ENCODE data around the gene APOC4. TPM values are rescaled to one million over a fixed set of nuclear protein-coding genes. Genes with fewer than 3 reads are reported as not detected.

The APOC4 gene
- total RNA-seq, 1 experiment from 2014 or later, result not detected

DNA sequence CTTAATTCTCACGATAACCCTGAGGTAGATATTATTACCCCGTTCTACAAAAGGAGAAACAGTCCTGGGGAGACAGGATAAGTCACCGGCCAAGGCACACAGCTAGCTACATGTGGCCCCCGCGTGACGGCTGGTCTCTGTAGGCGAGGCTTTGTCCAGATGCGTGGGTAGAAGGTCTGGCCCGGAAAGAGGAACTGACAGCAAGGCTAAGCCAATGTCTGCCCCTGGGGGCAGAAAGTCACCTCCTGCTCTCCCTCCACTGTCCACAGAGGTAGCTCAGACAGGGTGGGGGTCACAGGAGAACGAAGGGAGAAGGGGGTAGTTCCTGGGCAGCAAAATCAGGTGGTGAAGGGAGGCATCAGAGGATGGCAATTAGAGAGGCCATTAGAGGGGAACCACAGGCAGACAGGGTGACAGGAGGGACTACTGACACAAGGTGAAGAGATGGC, 1.8 kb downstream of the APOC4 start:
- Histone ChIP-seq H4K8ac (replicated peaks; ENCODE audit: insufficient read length, low read depth, low read length) (no peak overlapping the region), H3T11ph (ENCODE audit: low read length) (no peak overlapping the region), H2BK15ac (ENCODE audit: low read depth, low read length) (no peak overlapping the region), H4K91ac (ENCODE audit: insufficient read length, low read depth, low read length) (no peak overlapping the region), H3K4me1 (ENCODE audit: insufficient read depth, low read length) (no peaks in the 10 kb centered on the region), H3K9ac (ENCODE audit: extremely low read depth, insufficient read length, low read length) (no peak overlapping the region), H3K9me3 (ENCODE audit: control insufficient read depth, low read depth, low read length) (no peaks in the 10 kb centered on the region), H4K5ac (ENCODE audit: insufficient read length, low read depth, low read length) (no peak overlapping the region), H3K23me2 (ENCODE audit: insufficient read length, low read depth, low read length, poor library complexity, severe bottlenecking) (peaks cover 3% of the 10 kb centered on the region), H3K18ac (ENCODE audit: insufficient read length, low read depth, low read length) (no peak overlapping the region), H2AK5ac (ENCODE audit: insufficient read length, low read length) (no peak overlapping the region), H2BK20ac (ENCODE audit: low read depth, low read length, poor library complexity, severe bottlenecking) (no peak overlapping the region), H3K79me2 (ENCODE audit: insufficient read depth, low read length) (no peaks in the 10 kb centered on the region), H2BK12ac (ENCODE audit: insufficient read length, low read depth, low read length) (no peak overlapping the region), H4K20me1 (ENCODE audit: control insufficient read depth, insufficient read depth, insufficient read length) (no peaks in the 10 kb centered on the region), H3K27ac (ENCODE audit: insufficient read length, low read depth, low read length) (no peak overlapping the region), H3K4me2 (ENCODE audit: insufficient read depth, insufficient read length, low read length) (no peak overlapping the region), H3K27me3 (ENCODE audit: insufficient read depth, low read length) (no peaks in the 10 kb centered on the region), H3K4ac (ENCODE audit: low read depth, low read length) (no peak overlapping the region), H3K79me1 (ENCODE audit: insufficient read depth, low read depth, low read length, poor library complexity, severe bottlenecking) (no peaks in the 10 kb centered on the region), H2BK5ac (ENCODE audit: insufficient read length, low read length) (no peak overlapping the region), H2BK120ac (ENCODE audit: low read depth, low read length, poor library complexity, severe bottlenecking) (no peak overlapping the region), H3K23ac (ENCODE audit: insufficient read length, low read depth, low read length) (no peak overlapping the region), H2AFZ (ENCODE audit: low read length) (no peak overlapping the region), H3K56ac (ENCODE audit: insufficient read length, low read depth, low read length) (no peak overlapping the region), H3K14ac (ENCODE audit: insufficient read depth, low read length) (no peak overlapping the region)
- WGBS (ENCODE audit: extremely low coverage, insufficient read length, low lambda C conversion rate), result no CpG with 5 or more reads among the region's 10 CpGs
- TF ChIP-seq, protein P1, sequence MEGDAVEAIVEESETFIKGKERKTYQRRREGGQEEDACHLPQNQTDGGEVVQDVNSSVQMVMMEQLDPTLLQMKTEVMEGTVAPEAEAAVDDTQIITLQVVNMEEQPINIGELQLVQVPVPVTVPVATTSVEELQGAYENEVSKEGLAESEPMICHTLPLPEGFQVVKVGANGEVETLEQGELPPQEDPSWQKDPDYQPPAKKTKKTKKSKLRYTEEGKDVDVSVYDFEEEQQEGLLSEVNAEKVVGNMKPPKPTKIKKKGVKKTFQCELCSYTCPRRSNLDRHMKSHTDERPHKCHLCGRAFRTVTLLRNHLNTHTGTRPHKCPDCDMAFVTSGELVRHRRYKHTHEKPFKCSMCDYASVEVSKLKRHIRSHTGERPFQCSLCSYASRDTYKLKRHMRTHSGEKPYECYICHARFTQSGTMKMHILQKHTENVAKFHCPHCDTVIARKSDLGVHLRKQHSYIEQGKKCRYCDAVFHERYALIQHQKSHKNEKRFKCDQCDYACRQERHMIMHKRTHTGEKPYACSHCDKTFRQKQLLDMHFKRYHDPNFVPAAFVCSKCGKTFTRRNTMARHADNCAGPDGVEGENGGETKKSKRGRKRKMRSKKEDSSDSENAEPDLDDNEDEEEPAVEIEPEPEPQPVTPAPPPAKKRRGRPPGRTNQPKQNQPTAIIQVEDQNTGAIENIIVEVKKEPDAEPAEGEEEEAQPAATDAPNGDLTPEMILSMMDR (conservative IDR thresholded peaks at IDR 0.05), result no peak
- DNase-seq, result no peak
- Mint-ChIP-seq H3K4me3 (no peak overlapping the region), H3K27me3 (ENCODE audit: low read depth) (peaks cover 2% of the 10 kb centered on the region; the same call in 1 of the 2 replicates), H3K9me3 (no peaks in the 10 kb centered on the region), H3K4me1 (no peaks in the 10 kb centered on the region), H3K27ac (peak overlapping the region in 1 of 3 experiments; percentile 10; a peak in 2 of 7 replicates), H3K36me3 (ENCODE audit: insufficient read depth in 1 of 3, low read depth in 3 of 3) (no peaks in the 10 kb centered on the region)

Data from H9 (cell line).